HG03139 (cell line): ENCODE measurements around the gene AP1S3.
"Not testable (repeated sequence)": the region's sequence is repeated elsewhere in the genome, so short reads cannot be mapped to it uniquely, and the experiment has no call there.

Experiments used
- ATAC-seq: cut with Tn5 transposase; IDR thresholded peaks from one replicate; pipeline ENCODE4 v1.9.1; 2021; ENCODE audit not compliant: unreplicated experiment

AP1S3 gene

DNA sequence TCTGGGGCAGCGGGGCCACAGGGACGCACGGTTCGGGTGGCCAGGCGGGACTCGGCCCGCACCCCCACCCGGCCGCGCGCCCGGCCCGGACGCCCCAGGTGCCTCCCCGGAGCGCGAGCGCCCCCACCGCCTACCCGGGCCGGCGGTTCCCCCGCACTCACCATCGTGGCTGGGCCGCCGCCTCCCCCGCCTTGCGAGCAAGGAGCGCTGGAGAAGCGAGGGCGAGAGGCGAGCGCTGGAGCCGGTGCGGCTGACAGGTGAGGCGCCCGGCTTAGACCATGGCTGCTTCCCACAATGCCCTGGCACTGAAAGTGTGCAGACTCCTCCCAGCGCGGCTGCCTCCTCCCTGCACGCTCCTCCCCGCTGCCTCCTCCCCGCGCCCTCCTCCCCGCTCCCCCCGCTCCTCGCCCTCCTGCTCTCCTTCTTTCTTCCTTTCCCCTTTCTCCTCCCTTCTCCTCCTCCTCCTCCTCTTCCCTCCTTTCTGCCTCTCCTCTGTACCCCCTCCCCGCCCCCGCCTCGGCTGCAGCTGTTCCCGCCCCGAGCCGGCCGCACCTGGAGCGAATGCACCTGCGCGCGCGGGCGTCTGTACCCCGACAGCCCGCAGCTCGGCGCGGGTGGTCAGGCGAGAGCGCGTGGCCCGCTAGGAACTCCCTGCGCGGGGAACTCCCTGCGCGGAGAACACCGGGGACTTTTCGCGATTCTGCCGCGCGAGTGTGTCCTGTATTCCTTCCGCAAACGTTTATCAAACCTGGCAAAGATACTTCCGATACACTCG, at the start of gene AP1S3:
Gene AP1S3 (minus strand): TSS at position 296 of the 775 bp plus-strand sequence. CDS start 132 bp downstream, at position 164.
- peak; percentile 71 for ATAC-seq

DNA sequence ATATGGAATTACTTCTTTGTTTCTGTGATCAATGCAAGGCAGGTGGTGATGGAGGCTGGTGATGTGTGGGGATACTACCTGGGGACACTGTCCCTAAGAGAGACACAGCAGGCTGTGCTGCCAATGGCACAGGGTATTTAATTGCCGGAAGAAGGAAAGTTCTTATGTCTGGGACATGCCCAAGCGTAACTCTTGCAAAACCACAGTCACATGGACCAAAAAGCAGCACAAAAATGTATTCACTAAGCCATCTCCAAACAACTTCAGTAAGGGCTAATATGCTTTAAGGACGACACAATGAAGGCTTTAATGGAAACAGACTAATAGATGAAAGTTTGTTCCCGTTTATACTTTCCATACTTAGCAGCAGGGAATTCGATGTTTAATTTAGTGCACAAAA, 49.7 kb upstream of the AP1S3 start:
- no peak for ATAC-seq

DNA sequence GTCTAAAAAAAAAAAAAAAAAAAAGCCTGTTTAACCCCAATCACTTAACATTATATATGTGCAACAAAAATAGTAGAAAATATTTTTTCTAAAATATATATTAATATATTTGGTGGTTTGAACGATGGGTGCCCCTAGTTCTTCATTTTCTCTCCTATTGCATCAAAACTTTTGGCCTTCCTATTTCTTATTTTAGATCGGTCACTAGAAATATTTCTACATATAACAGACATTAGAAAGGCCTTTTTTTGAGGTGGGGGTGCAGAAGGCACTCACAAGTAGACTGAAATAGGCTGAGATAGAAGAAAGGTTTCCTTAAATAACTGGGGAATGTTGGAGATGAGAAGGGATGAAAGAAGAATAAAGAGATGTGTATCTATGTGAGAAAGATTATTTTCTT, 49.3 kb upstream of the AP1S3 start:
- no peak for ATAC-seq

DNA sequence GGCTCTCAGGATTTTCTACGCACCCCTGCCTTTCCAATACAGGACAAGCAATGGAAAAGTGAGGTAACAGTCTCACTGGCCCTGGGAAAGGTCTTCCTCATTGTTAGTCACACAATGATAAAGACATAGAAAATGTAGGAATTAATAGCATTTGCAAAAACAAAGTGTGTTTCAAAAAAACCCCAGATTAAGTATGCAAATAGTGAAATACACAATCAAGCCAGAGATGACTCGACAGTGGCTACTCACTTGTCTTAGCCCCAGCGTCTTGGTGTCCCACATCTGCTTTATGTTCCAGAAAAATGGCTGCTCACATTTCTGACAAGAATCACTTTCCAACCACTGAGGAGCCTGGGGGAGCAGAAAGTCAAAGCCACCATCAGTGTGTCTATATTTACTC, 47.0 kb upstream of the AP1S3 start:
- ATAC-seq, result peak; percentile 89

DNA sequence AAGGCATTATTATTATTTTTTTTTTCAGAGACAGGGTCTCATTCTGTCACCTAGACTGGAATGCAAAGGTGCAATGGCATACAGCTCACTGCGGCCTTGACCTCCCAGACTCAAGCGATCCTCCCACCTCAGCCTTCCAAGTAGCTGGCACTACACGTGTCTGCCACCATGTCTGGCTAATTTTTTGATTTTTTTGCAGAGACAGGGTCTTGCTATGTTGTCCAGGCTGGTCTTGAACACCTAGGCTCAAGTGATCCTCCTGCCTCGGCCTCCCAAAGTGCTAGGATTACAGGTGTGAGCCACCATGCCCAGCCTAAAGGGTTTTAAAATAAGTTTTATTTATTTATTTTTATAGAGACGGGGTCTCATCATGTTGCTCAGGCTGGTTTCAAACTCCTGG, 45.3 kb upstream of the AP1S3 start:
- no peak for ATAC-seq

DNA sequence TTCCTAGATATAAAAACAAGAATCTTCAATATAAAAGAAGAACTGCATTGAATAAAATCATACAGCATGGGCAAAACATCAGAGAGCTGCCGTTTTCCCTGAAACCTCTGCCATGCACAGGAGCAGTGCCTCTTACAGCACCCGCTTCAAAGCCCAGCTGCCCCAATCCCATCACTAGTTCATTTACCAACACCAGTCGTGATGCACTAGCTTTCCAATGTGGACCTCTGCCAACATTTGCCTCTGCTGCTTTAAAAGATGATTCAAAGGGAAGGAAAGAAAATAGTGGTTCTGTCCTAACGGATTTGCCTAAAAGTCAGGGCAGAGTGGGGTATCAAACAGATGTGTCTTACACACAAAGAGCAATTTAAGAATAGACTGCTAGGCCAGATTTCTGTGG, 43.4 kb upstream of the AP1S3 start:
- ATAC-seq, result no peak

DNA sequence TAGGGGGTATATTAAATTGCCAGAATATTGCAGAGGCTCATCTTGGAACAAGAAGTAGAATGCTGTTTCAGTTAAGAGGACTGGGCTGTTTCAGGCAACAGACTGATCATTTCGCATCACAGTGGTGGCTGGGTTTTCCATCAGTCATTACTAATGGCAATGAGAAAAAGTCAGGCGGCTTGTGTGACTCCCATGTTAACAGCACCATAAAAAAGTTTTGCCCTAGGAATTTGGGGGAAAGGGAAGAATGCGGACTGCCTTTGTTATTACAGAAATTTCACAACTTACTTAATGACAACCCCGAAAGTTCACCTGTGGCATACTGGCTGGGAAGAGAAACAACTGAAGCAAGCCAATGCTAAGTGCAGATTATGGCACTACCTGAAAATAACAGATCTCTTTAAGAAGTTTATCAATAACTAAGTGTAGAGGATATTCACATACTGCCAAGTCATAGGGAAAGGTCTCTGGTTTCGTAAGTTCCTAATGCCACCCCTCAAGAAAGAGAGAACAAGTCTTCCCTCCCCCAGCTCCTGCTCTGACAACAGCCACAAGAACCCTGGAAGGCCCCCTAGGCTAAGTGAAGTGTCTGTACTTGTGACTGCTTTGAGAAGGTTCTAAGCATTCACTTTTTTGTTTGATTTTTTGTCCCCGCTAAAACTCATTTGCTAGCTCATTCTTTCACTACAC, 40.5 kb upstream of the AP1S3 start:
- ATAC-seq, result peak; percentile 66

DNA sequence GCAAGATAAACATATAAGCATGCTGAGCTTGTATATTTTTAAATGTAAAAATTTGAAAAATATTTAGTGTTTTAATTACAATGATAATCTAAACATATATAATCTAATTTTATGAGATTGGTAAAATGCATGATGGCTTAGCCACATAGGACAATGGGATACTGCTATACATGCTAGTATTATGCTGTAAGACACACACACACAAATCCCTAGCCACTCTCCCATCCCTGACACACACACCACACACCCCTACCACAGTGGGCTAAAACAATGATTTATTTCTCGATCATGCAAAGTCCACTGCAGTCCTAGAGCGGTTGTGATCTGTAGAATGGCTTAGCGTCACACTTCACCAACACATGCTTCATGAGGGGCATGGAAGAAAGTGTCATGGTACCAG, 36.3 kb upstream of the AP1S3 start:
- ATAC-seq, result no peak

DNA sequence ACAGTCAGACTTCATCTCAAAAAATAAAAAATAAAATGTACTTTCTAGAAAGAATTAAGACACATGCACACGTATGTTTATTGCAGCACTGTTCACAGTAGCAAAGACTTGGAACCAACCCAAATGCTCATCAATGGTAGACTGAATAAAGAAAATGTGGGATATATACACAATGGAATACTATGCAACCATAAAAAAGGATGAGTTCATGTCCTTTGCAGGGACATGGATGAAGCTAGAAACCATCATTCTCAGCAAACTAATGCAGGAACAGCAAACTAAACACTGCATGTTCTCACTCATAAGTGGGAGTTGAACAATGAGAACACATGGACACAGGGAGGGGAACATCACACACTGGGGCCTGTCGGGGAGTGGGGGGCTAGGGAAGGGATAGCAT, 35.4 kb upstream of the AP1S3 start:
- not testable (repeated sequence) for ATAC-seq

DNA sequence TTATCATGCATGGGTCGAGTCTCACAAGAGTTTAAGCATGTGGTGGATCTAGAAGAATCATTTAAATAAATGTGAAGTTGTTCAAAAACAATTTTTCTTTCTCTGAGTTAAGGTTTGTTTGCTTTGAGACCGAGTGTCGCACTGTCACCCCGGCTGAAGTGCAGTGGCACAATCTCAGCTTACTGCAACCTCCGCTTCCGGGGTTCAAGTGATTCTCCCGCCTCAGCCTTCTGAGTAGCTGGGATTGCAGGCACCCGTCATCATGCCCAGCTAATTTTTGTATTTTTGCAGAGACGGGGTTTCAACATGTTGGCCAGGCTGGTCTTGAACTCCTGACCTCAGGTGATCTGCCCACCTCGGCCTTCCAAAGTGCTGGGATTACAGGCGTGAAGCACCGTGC, 34.3 kb upstream of the AP1S3 start:
- not testable (repeated sequence) for ATAC-seq

DNA sequence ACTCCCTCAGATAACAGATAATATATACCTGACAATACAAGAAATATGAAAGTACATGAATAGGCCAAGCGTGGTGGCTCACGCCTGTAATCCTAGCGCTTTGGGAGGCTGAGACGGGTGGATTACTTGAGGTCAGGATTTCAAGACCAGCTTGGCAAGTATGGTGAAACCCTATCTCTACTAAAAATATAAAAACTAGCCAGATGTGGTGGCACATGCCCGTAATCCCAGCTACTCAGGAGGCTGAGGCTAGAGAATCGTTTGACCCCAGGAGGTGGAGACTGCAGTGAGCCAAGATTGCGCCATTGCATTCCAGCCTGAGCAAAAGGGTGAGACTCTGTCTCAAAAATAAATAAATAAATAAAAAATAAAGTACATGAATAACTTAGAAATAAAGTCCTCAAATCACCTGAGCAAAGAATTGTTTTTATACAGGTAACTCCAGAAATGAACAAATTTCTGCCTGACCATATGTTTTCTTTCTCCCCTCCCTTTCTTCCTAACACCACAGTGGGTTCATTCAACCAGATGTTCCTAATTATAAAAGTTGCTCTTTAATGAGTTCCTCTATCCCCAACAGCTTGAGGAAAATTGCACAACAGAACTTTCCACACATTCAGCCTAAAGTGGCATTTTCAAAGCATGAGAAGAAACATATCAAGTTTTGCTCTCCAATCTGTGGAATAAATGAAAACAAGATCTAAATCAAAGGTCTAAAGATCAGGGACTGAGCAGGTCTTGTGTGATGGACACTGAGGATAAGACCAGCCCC, 33.6 kb upstream of the AP1S3 start:
- no peak for ATAC-seq

DNA sequence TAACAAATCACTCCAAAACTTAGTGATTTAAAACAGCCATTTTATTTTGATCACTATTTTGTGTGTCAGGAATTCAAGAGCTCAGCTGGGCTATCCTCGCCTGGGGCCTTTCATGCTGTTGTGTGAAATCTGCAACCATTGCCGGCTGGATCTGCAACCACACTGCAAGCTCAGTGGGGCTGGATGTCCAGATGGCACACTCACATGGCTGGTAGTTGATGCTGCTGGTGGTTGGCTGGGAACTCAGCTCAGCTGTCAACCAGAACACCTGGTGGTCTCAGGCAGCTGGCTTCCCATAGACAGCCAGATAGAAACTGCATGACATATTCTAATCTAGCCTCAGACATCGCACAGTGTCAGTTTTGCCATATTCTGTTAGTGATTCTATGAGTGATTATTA, 30.6 kb upstream of the AP1S3 start:
- peak; percentile 74 for ATAC-seq

DNA sequence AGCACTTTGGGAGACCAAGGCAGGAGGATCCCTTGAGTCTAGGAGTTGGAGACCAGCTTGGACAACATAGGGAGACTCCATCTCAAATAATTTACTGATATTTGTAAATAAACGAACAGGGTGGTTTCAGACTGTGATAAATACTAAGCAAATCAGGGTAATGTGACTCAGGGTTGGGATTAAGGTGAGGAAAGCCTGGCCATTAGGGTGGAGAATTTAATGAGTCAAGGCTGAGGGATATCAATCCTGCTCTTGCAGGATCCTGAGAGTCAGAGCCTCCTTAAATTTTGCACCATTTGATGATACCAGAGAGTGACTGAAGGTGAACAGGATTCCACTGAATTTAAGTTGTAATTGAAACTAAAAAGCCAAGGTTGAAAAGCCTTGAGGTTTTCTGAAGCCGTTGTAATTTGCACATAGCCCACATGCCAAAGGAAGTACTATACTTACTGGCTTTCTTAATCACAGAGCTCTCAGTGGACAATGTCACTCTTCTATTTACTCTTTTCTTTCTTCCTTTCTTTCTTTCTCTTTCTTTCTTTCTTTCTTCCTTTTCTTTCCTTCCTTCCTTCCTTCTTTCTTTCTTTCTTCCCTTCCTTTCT, 28.6 kb upstream of the AP1S3 start:
- no peak for ATAC-seq

DNA sequence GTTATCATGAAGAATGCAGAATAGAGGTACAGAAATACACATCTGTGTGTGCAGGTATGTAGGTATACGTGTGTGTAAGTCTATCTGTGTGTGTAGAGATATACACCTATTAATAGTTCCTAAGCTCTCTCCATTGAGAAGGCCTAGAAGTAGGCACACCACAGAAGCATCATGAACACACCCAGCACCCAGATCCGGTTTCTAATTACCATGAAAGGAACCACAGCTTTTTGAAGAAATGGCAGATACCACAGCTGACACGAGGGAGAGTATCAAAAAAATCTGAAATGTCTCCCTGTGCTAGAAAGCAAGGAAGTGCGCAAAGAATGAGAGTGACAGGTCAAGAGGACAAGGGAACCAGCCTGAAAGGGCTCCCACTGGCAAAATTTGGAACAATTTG, 27.7 kb upstream of the AP1S3 start:
- no peak for ATAC-seq

DNA sequence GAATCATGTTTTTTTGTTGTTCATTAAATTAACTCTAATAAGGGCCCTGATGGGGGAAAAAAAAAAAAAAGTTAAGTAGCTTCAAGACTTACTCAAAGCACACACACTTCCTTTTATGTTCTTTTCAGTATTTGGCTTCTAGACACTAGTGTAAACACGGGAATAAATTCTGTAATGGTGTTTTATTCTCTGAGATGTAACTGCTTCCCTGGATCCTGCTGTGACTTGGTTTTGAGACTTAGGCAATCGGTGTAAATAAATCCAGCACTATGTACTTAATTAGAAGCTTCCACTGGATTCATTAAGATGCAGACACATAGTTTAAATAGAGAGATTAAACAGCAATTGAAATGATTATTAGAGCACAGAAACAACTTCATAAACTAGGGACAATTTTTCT, 26.1 kb upstream of the AP1S3 start:
- no peak for ATAC-seq

DNA sequence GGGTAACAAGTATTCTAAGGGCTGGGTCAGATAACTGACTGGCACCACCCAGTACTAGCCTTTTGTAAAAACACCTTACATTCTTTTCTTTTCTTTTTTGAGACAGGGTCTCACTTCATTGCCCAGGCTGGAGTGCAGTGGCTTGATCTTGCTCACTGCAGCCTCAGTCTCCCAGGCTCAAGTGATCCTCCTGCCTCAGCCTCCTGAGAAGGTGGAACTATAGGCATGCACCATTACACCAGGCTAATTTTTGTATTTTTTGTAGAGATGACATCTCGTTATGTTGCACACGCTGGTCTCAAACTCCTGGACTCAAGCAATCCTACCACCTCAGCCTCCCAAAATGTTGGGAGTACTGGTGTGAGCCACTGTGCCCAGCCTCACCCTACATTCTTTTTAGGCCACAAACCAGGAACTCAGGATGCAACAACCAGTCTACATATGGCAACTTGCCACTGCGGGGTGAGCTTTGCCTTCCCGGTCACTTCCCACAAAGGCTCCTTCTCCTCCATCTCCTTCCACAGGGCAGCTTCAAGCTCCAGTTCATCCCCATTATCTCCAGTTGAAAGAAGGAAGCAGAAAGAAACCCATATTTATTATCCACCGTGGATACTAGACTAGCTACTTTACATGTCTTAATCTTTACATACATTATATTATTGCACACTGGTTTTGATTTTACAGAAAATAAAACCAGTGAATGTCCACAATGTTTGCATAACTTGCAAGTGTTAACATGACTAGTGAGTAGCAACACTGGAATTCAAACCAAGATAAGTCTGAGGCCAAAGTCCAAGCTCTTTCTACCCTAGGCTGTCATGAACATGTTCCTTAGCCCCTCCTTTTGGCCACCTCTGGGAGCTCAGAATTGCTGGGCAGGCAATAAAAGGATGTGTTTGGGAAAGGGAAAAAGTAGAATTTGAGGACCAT, 23.7 kb upstream of the AP1S3 start:
- ATAC-seq, result no peak

DNA sequence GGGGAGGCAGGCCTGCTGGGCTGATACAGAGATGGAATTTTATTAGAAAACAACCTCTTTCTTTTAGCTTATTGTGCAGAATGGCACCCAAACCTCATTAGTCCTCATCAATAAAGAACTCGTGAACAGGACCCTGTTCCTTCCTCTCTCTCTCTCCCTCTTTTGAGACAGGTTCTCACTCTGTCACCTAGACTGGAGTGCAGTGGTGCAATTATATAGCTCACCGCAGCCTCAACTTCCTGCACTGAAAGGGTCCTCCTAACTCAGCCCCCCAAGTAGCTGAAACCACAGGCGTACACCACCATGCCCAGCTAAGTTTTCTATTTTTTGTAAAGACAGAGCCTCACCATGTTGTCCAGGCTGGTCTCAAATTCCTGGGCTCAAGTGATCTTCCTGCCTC, 21.7 kb upstream of the AP1S3 start:
- no peak for ATAC-seq

DNA sequence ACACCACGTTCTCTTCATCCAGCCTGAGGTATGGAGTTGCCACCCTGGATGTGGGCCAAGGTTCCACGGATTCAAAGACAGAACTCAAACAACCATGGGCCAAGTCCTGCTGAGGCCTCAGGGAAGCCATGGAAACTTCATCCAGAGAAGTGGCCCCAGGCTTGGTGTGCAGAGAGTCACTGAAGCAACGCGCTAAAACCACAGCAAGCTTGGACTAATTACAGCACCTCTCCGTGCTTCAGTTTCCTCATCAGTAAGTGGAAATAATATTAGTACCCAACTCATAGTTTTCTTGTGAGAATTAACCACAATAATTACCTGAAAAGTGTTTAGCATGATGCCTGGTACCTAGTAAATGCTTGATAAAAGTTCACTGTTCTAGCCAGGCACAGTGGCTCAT, 19.2 kb upstream of the AP1S3 start:
- no peak for ATAC-seq

DNA sequence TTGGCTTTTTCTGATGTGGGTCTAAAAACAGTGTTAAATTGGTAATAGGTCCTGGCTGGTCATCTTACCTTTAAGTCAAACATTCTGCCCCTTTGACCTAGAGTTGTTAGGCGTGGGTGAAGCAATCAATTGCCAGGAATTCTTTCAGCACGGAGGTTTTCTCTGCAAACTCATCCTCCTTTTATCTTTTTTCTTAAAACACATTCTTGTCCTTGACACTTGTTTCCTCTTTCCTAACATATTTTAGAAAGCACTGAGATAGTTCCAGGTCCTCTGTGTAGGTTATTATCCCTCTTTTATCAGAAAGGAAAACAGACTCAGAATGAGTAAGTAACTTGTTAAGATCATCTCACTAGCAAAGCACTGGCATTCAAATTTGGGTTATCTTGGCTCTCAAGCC, 18.6 kb upstream of the AP1S3 start:
- no peak for ATAC-seq

DNA sequence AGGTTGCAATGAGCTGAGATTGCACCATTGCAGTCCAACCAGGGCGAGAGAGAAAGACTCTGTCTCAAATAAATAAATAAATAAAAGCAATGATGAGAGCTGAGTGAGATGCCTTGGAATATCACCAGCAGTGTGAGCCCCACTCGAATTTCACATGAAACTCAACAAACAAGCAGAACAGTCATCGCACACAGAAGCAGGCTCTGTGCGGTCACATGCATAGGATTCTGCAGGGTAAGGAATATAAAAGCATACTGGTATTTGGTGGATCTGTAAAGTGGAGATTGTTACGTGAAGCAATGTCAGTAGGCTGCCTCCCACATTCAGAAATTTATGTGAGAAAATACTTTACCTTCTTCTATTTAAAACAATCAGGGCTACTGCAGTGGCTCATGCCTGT, 18.0 kb upstream of the AP1S3 start:
- ATAC-seq, result no peak
